Gastrocnemius medialis (tissue), 4 donors: Measurements from ENCODE around the gene MTMR12.

ENCODE experiments used
- CTCF ChIP-seq, 5 experiments: fragments of 450-650 bp in 3 of 5; fragments of 200-600 bp in 2 of 5; sonication (generic) in 2 of 5; IDR thresholded peaks in 4 of 5; conservative IDR thresholded peaks in 1 of 5; 1 replicate in 4 of 5; 2 replicates in 1 of 5; pipeline ENCODE4 v1.5.1; 2016 to 2019; ENCODE audit warnings: antibody characterized with exemption in 5 of 5, mild to moderate bottlenecking in 3 of 5, moderate library complexity in 3 of 5
- POLR2A ChIP-seq, 2 donors: fragments of 450-650 bp; IDR thresholded peaks; one replicate each; pipeline ENCODE4 v1.6.1; 2017; ENCODE audit warnings: antibody characterized with exemption in 2 of 2, mild to moderate bottlenecking in 2 of 2, moderate library complexity in 2 of 2

- no peak for TF ChIP-seq CTCF (IDR thresholded peaks at IDR 0.05 in 4 of 5, conservative IDR thresholded peaks at IDR 0.05 in 1 of 5)
- TF ChIP-seq POLR2A (IDR thresholded peaks at IDR 0.05), result no peak
These were observed 83.2 kb downstream of the MTMR12 start for GRCh38 chr5:32229586-32229985.
